GM18526 (cell line): ENCODE results near the gene MRPS21.

Experiments
- POLR2A ChIP-seq: IDR thresholded peaks from 3 replicates; pipeline ENCODE4 v1.6.1; 2011; ENCODE audit not compliant: insufficient read length; ENCODE audit errors: extremely low read depth

MRPS21 gene

DNA sequence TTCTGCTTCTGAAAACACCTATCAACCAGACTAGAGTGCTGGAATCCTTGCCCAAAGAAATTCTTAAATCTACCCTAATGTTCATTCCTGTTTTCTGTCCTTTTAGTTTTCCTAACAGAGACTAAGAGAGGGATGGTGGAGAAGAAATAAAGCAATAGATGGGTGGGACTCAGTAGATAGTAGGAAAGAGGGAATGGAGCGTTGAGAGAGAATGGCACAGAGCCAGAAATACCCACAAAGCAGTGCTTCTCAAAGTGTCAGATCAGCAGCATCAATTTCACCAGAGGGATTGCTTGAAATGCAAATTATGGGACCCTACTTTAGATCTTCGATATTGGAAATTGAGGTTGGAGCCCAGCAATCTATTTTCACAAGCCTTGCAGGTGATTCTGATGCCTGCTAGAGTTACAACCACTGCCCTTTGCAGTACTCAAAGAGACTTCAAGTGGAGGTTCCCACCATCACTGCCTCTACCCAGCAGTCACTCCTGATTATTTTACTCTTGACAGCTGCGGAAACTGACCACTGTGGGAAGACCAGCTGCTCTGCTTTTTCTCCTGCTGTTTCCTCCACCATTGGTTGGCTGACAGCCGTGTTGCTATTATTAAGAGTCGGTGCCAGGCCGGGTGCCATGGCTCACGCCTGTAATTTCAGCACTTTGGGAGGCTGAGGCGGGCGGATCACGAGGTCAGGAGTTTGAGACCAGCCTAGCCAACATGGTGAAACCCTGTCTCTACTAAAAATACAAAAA, 16.3 kb downstream of the MRPS21 start:
- no peak for TF ChIP-seq POLR2A

DNA sequence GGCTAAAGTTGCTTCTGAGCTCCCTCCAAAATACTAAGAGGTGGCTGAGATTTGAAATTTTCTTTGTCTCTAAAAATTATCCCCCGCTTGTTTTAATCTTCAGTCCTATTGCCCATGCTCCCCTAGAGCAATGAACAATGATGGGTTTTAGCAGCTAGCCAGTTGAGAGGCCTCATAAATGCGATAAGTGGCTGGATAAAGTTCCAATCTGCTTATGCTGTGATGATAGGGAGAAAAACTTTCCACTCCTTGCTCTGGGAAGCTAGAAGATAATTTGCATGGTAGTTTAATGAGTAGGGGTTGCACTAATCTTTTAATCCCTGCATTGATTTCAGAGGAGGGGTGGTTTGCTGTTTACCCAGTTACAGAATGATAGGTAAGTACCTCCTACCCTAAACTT, 18.1 kb downstream of the MRPS21 start:
- no peak for TF ChIP-seq POLR2A

DNA sequence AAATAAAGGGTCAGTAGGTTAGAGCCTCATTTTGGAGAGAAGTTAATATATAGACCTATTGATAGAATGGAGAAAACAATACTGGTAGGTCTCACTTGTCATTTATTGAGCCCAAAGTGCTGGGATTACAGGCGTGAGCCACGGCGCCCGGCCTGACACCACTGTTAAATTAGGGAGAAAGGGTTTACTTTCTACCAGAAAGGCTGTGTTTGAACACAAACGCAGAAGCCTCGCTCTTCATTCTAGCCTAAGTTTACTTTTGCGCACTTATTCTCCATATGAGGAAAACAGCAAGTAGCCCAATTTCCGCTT, 27.0 kb downstream of the MRPS21 start:
- no peak for TF ChIP-seq POLR2A

DNA sequence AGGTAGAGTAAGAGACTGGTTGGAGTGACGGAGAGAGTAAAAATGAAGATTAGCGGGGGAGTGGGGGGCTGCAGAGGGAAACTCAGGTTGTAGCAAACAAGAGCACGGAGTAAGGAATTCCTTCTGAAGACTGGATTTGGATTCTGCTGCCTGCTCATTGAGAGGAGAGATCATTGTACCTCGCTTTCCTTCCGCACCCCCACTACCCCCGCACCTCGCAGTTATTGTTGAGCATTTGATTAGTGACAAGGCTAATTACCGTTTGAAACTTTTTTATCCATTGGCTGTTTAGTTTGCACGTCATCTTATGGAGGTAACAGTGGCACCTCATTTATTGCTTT, 28.1 kb downstream of the MRPS21 start:
- no peak for TF ChIP-seq POLR2A

DNA sequence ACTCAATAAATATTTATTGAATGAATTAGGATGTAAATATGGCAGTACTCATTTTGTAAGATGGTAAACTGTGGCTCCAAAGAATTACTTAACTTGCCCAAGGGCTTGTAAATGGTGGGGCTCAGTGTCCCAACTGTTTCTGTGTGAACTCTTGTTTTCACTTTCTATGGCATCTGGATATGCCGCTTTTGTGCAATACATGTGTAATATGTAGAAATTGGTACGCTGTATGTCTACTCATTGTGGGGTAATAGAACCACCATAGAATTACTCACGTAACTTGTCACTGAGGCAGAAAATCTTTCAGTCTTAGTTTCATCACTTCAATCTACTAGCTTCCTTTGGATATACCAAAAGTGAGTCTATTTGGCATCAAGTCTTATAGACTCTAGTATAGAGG, 28.6 kb downstream of the MRPS21 start:
- no peak for TF ChIP-seq POLR2A

DNA sequence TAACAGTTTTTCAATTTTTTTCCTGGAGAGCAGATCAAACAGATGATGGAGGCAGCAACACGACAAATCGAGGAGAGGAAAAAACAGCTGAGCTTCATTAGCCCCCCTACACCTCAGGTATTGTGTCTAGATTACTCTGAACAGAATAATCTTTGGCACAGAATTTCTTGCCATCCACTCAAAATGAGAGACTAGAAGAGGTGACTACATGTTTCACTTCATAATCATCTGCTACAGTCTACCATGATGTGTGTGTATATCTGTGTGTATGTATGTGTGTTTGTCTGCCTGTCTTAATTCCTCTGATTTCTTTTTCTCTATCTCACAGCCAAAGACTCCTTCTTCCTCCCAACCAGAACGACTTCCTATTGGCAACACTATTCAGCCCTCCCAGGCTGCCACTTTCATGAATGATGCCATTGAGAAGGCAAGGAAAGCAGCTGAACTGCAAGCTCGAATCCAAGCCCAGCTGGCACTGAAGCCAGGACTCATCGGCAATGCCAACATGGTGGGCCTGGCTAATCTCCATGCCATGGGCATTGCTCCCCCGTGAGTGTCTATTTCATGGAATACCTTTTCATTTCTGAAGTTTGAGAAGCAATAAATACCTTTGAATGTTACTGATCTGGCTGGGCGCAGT, 39.1 kb downstream of the MRPS21 start:
- no peak for TF ChIP-seq POLR2A

DNA sequence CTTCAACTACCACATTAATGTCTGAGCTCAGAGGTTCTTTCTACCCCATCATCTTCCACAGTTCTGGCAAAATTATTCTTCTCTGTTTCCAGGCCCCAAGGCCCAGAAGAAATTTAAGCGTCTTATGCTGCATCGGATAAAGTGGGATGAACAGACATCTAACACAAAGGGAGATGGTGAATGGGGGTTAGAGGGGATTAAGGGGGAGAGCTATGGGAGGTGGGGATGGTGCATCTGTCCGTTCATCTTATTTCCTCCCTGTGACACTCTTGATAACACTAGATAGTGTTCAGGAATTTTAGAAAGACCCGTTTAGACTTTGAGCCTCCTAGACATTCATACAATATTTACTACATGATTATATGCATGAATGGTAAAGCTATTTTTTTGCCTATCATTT, 52.7 kb downstream of the MRPS21 start:
- TF ChIP-seq POLR2A = no peak

DNA sequence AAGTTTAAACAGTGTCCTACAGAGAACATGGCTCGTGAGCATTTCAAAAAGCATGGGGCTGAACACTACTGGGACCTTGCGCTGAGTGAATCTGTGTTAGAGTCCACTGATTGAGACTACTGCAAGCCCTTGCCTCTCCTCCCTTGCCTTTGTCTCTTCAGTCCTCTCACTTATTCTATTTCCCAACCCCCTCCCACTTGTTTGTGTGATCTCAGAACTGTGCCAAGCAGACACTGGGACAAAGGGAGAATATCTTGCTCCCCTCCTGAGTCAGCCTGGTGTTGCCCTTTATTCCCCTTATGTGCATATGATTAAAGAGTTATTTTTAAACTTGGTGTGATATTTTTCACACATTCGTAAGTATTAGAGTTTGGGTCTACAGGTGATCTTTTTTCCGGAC, 59.2 kb downstream of the MRPS21 start:
- no peak for TF ChIP-seq POLR2A
